HS-5 (cell line): ENCODE results near the gene LAGE3.

Experiments
- DNase-seq: peaks from one replicate; pipeline ENCODE4 v3.0.0-alpha.2; 2012; ENCODE audit warnings: low read depth

LAGE3 gene

GRCh38 chrX:154433605-154434004 lies 45.5 kb downstream of the LAGE3 start:
- no peak for DNase-seq

- no peak for DNase-seq
These were observed 46.9 kb downstream of the LAGE3 start for GRCh38 chrX:154432210-154432609.

- no peak for DNase-seq
These were observed 47.7 kb downstream of the LAGE3 start for GRCh38 chrX:154431341-154431740.

- DNase-seq = no peak
These were observed 48.2 kb downstream of the LAGE3 start for GRCh38 chrX:154430916-154431315.

GRCh38 chrX:154430479-154430878 lies 48.6 kb downstream of the LAGE3 start:
- DNase-seq = no peak

- DNase-seq = no peak
These were observed 49.4 kb downstream of the LAGE3 start for GRCh38 chrX:154429711-154430110.

- peak; percentile 54 for DNase-seq
These were observed 50.6 kb downstream of the LAGE3 start, which contains the start of gene ATP6AP1 for GRCh38 chrX:154428176-154429171. Gene ATP6AP1, plus strand, starts transcription at chrX:154428677. Its CDS starts 16 bp downstream, at chrX:154428693.
